Panc1 (cell line): Measurements from ENCODE around the gene PAPPA. TPM values are rescaled to one million over a fixed set of nuclear protein-coding genes. Genes with fewer than 3 reads are reported as not detected.

Experiments used
- ATAC-seq: fragments of 200-7000 bp; cut with Tn5 transposase; 2 replicates; pipeline ENCODE4 v1.9.1; 2020; ENCODE audit warnings: mild to moderate bottlenecking, moderate library complexity
- BruUV-seq: library from RNA; stranded (reverse); fragments of 400-500 nt; replicated peaks from 2 replicates; lab custom pipeline; 2021; lab: Mats Ljungman, UMichigan
- CTCF ChIA-PET: fragments of 300-600 bp; sonication (Branson Sonifier 250); formaldehyde crosslinking; loops from one replicate; lab custom pipeline; 2022; ENCODE audit warnings: antibody characterized with exemption; lab: Charles Lee
- POLR2A ChIA-PET: fragments of 300-600 bp; sonication (Branson Sonifier 250); formaldehyde crosslinking; loops from one replicate; lab custom pipeline; 2022; ENCODE audit warnings: antibody characterized with exemption; lab: Charles Lee
- DNase-seq: peaks from one replicate; pipeline ENCODE4 v3.0.0-alpha.2; 2010; ENCODE audit warnings: low read depth, low spot score
- H3K27ac ChIP-seq: 2 replicates; pipeline ENCODE4 v1.5.1; 2011; ENCODE audit warnings: mild to moderate bottlenecking, low read length, inconsistent platforms
- H3K27me3 ChIP-seq: fragments of 200-500 bp; sonication (Bioruptor generic); 2 replicates; pipeline ENCODE4 v1.6.0; 2014; ENCODE audit warnings: low read length, inconsistent platforms; ENCODE audit not compliant: control insufficient read depth, insufficient read depth
- H3K36me3 ChIP-seq: fragments of 200-500 bp; sonication (Bioruptor generic); 2 replicates; pipeline ENCODE4 v1.5.1; 2014; ENCODE audit warnings: inconsistent platforms, mild to moderate bottlenecking, low read length, moderate library complexity; ENCODE audit not compliant: control insufficient read depth, insufficient read depth
- H3K4me1 ChIP-seq: 2 replicates; pipeline ENCODE4 v1.5.1; 2011; ENCODE audit warnings: inconsistent platforms, mild to moderate bottlenecking, low read length, moderate library complexity; ENCODE audit not compliant: control insufficient read depth, insufficient read depth
- H3K4me3 ChIP-seq, 2 experiments: 2 replicates each; pipeline ENCODE4 v1.5.1; 2011 to 2012; ENCODE audit warnings: low read depth in 2 of 2, low read length in 2 of 2, mild to moderate bottlenecking in 2 of 2, inconsistent platforms in 1 of 2, moderate library complexity in 1 of 2
- H3K9me3 ChIP-seq: fragments of 200-500 bp; sonication (Bioruptor generic); 2 replicates; pipeline ENCODE4 v1.5.1; 2014; ENCODE audit warnings: low read depth, mild to moderate bottlenecking, inconsistent platforms, low read length, moderate library complexity; ENCODE audit not compliant: control insufficient read depth, insufficient read depth
- CTCF ChIP-seq: fragments of 450-650 bp; IDR thresholded peaks from 2 replicates; pipeline ENCODE4 v1.5.1; 2017; ENCODE audit warnings: mild to moderate bottlenecking
- POLR2AphosphoS5 ChIP-seq: IDR thresholded peaks from 2 replicates; pipeline ENCODE4 v1.6.1; 2012; ENCODE audit warnings: mild to moderate bottlenecking, low read depth, low read length, moderate library complexity
- REST ChIP-seq, 2 experiments: IDR thresholded peaks; 2 replicates each; pipeline ENCODE4 v1.6.1; 2011 to 2012; ENCODE audit warnings: low read depth in 2 of 2, control low read depth in 1 of 2, low read length in 1 of 2, mild to moderate bottlenecking in 1 of 2, moderate library complexity in 1 of 2; ENCODE audit not compliant: insufficient read depth in 1 of 2
- SIN3A ChIP-seq: IDR thresholded peaks from 2 replicates; pipeline ENCODE4 v1.6.1; 2012; ENCODE audit warnings: low read depth, mild to moderate bottlenecking, low read length, moderate library complexity, borderline replicate concordance; ENCODE audit not compliant: insufficient read depth
- TCF7L2 ChIP-seq: IDR thresholded peaks from 2 replicates; pipeline ENCODE4 v1.6.1; 2011; ENCODE audit warnings: mild to moderate bottlenecking, low read depth, low read length, inconsistent platforms
- in situ Hi-C: cut with HindIII; loops from 2 replicates; pipeline ENCODE4 v1.10.0; 2016; ENCODE audit warnings: low sequenced_read_pairs, low pct_unique_long_range_greater_than_20kb
- intact Hi-C: fragments of 100-400 bp; cut with micrococcal nuclease; formaldehyde crosslinking; loops from one replicate; pipeline ENCODE4 v1.10.0; 2022; ENCODE audit not compliant: unreplicated experiment
- total RNA-seq: library from RNA; stranded (reverse); gene quantifications from one replicate; pipeline ENCODE4 v1.2.1, GENCODE V29; 2021; ENCODE audit not compliant: unreplicated experiment

Gene PAPPA
- total RNA-seq, 1 experiment from 2014 or later = 1.2 TPM

GRCh38 chr9:116337015-116337414, 183.4 kb downstream of the PAPPA start:
- ATAC-seq = no peak
- Histone ChIP-seq H3K4me3 (no peak overlapping the region), H3K4me1 (no peaks in the 10 kb centered on the region), H3K27ac (no peak overlapping the region), H3K27me3 (no peaks in the 10 kb centered on the region), H3K36me3 (no peaks in the 10 kb centered on the region), H3K9me3 (no peaks in the 10 kb centered on the region)
- intact Hi-C loops = no loop called here
- DNase-seq = no peak
- in situ Hi-C loops = no loop called here
- no peak for TF ChIP-seq REST (IDR thresholded peaks at IDR 0.05; ENCODE audit: insufficient read depth in 1 of 2, low read depth in 2 of 2, low read length in 1 of 2)
- TF ChIP-seq SIN3A = no peak
- no peak for TF ChIP-seq CTCF
- TF ChIP-seq TCF7L2 = no peak
- TF ChIP-seq POLR2AphosphoS5 = no peak
- POLR2A ChIA-PET = no interaction called here
- CTCF ChIA-PET = no interaction called here
- BruUV-seq = no TSS peak

GRCh38 chr9:116340270-116340669, 186.7 kb downstream of the PAPPA start:
- H3K27me3 ChIP-seq = no peaks in the 10 kb centered on the region
- H3K4me1 ChIP-seq = no peaks in the 10 kb centered on the region
- no peak overlapping the region for H3K4me3 ChIP-seq
- in situ Hi-C loops (no loop called here), intact Hi-C loops (no loop called here)
- no peak overlapping the region for H3K27ac ChIP-seq
- POLR2A ChIA-PET = no interaction called here
- BruUV-seq = no TSS peak
- no peaks in the 10 kb centered on the region for H3K9me3 ChIP-seq
- DNase-seq (no peak), ATAC-seq (no peak)
- no peaks in the 10 kb centered on the region for H3K36me3 ChIP-seq
- CTCF ChIA-PET = no interaction called here
- TF ChIP-seq SIN3A (no peak), CTCF (no peak), REST (IDR thresholded peaks at IDR 0.05; ENCODE audit: insufficient read depth in 1 of 2, low read depth in 2 of 2, low read length in 1 of 2) (no peak), POLR2AphosphoS5 (no peak), TCF7L2 (no peak)
